Subcutaneous preadipocyte (primary cell): Measurements from ENCODE around the gene NKIRAS1. TPM values are rescaled to one million over a fixed set of nuclear protein-coding genes. Genes with fewer than 3 reads are reported as not detected.

Experiments used
- total RNA-seq: library from RNA; depleted of rRNA; stranded (reverse); fragments of >200 nt; gene quantifications from 2 replicates; pipeline ENCODE4 v1.2.3, GENCODE V29; 2012

Gene NKIRAS1
- total RNA-seq: 12.3 and 12.5 TPM in 2 replicates

DNA sequence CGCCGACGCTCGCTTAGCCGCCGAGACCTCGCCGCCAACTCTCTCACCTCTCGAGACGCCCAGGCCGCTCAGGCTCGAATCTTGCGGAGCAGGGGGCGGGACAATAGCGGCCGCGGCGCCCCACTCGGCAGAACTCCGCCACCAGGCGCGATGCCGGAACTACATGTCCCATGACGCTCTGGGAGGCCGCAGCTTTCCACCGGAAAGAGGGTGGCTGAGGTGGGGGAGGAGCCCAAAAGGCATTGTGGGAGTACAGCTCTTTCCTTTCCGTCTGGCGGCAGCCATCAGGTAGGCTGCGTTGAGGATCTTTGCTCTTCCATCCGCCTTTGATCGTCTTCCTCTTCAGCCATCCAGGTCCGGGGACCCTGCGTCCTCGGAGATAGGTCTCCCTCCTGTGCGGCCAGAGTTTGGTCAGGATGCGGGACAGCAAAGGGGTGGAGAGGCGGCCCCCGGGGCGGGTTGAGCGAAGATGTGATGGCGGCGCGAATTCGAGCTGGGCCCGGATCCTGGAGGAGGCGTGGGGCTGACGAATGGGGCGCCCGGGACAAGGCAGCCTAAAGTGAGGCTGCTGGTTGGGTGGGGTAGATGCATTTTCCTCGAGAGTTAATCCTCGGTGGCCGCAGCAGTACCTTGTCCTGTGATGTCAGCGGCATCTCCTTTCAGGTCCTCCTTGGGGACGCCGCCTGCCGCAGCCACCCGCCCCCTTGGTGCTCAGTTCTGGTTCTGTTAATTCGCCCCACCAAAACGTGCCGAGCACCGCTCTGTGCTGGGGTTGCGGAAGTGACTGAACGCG is at the start of gene NKIRAS1, which contains the start of gene RPL15:
NKIRAS1 (minus strand) TSS at position 105 of the 793 bp plus-strand sequence. CDS start 6,086 bp downstream, outside the sequence.
RPL15 (plus strand) TSS at position 247 of the 793 bp plus-strand sequence. CDS start 728 bp downstream, outside the sequence.

DNA sequence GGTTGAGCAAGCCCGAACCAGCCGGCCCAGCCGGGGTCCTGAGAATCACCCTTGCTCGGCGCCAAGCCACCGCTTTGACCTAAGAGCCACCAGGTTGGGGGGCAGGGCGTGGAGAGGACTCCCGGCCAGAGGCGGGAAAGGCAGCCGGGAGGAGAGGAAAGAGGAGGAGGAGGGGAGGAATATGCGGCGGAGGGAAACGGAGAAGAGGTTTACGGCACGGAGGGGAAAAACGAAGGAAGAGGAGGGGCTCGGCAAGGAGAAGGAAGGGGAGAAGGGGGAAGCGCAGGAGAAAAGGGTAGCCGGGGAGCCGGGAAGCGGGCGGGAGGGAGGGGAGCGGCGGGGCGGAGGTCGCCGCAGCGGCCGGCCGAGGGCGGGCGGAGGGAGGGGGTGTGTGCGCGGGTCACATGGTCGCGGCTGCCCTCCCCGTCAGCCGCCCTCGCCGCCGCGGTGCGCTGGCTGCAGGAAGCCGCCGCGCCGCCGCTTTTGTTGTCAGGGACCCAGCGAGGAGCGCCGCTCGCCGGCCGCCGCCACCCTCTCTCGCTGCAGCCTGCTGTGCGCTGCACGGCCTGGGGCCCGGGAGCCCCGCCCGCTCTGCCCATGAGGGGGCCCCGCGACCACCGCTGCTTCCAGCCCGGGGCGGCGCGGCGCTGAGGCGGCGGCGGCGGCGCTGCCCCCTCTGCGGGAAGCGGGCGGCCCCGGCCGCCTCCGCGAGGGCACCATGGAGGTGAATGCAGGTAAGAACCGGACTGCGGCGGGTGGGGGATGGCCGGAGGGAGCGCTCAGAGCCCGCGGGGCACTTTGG is 28.3 kb upstream of the NKIRAS1 start, which contains the start of gene NR1D2:
NR1D2 (plus strand) TSS at position 426 of the 802 bp plus-strand sequence; CDS start at position 719, 293 bp downstream.

Other genes starting within 250 kb of the NKIRAS1 start
- 62.5 and 65.3 TPM in 2 replicates for gene UBE2E1, start 111.0 kb downstream of the NKIRAS1 start, total RNA-seq
- gene RPL15, start 142 bp upstream of the NKIRAS1 start, total RNA-seq: 1,962 and 2,612 TPM in 2 replicates
- 10.3 and 14.5 TPM in 2 replicates for gene NR1D2, start 28.3 kb upstream of the NKIRAS1 start, total RNA-seq